NT2/D1 (cell line): ENCODE results near the gene PODXL2.

Experiments
- YY1 ChIP-seq: IDR thresholded peaks from 2 replicates; pipeline ENCODE4 v1.6.1; 2011; ENCODE audit not compliant: insufficient read length, insufficient read depth
- ZNF274 ChIP-seq: IDR thresholded peaks from 2 replicates; pipeline ENCODE4 v1.6.1; 2011; ENCODE audit warnings: mild to moderate bottlenecking, low read depth, low read length

- TF ChIP-seq ZNF274 (no peak), YY1 (no peak)
Observed at GRCh38 chr3:127720161-127720823, 91.3 kb downstream of the PODXL2 start.
